CD4-positive, alpha-beta T cell treated with Interleukin-12 subunit alpha and Interleukin-12 subunit beta, for 1 hour (primary cell): Measurements from ENCODE around the gene KCTD11.

Source experiments
- DNase-seq: peaks from one replicate; pipeline ENCODE4 v3.0.0-alpha.2; 2020

The KCTD11 gene

DNA sequence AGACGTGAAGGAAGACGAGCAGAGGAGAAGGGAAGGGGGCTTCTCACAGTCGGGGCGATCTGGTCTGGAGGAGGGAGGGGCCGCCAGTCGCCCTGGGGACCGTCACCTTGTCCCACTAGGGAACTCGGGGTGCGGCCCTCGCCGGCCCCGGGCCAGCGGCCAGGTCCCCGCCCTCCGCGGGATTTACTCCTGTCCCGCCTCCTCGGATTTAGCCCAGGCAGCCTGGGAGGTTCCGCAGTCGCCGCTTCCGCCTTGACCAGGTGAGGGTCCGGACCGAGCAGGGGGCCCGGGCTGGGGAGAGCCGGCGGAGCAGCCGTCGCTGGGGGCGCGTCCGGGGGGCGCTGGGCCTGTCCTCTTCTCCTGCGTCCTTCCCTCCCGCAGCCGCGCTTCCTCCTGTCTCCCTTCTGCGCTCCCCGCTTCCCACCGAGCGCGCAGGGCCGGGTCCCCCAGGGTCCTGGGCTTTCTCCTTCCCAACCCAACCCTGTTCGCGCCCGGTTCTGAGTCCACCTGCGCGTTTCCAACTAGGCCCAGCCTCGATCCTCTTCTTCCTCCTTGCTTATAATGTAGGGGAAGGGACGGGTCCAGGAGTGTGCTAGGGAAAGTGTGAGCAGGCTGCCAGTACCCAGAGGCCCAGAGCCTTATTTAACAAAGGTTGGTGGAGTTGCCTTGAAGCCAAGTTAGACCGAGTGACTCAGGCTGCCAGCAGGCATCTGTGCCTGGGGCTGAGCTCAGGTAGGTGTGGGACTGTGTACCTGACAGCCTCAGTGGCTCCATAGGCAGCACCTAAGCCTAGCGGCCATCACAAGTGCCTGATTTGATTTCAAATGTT, 29.1 kb downstream of the KCTD11 start, which contains the start of gene TNK1:
TNK1 (plus strand) TSS at position 235 of the 829 bp plus-strand sequence. CDS start 1,838 bp downstream, outside the sequence.
- DNase-seq: no peak

DNA sequence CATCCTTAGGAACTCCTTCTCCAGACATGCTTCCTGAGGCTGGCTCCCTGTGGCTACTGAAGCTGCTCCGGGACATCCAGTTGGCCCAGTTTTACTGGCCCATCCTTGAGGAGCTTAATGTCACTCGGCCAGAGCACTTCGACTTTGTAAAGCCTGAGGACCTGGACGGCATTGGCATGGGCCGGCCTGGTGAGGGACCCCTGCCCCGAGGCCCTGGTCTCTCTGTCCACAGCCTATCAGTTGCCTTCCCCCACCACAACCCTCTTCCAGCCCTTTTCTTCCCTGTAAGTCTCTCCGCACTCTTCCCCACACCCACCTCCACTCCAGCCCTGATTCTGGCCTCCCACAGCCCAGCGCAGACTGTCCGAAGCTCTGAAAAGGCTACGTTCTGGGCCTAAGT, 30.9 kb downstream of the KCTD11 start:
- DNase-seq: no peak

DNA sequence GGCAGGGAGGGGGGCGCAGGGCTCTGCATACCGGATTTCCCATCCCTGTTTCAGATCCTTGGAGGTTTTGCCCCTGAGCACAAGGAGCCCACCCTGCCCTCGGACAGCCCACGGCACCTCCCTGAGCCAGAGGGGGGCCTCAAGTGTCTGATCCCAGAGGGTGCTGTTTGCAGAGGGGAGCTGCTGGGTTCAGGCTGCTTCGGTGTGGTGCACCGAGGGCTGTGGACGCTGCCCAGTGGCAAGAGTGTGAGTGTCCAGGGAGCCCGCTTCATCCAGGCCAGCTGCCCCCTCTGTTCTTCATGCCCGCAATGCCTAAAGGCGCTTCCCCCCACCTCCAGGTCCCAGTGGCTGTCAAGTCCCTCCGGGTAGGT, 31.4 kb downstream of the KCTD11 start:
- DNase-seq: no peak

DNA sequence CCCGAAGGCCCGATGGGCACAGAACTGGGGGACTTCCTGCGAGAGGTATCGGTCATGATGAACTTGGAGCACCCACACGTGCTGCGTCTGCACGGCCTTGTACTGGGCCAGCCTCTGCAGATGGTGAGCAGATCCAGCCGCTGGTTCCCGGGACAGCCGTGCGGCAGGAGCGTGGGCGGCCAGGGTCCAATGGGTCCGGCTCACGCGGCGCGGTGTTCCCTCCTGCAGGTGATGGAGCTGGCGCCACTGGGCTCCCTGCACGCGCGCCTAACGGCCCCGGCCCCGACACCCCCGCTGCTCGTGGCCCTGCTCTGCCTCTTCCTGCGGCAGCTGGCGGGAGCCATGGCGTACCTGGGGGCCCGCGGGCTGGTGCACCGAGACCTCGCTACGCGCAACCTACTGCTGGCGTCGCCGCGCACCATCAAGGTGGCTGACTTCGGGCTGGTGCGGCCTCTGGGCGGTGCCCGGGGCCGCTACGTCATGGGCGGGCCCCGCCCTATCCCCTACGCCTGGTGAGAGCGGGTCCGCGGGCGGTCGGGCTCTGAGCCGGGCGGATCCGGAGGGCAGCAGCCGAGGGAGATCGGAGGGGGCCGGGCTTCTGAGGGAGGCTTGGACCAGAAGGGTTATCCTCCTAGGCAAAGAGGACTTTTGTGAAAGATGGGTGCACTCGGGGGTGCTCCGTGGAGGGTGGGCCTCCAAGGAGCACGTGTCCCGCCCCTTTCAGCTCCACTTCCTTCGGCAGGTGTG, 32.0 kb downstream of the KCTD11 start:
- DNase-seq: peak; percentile 86

DNA sequence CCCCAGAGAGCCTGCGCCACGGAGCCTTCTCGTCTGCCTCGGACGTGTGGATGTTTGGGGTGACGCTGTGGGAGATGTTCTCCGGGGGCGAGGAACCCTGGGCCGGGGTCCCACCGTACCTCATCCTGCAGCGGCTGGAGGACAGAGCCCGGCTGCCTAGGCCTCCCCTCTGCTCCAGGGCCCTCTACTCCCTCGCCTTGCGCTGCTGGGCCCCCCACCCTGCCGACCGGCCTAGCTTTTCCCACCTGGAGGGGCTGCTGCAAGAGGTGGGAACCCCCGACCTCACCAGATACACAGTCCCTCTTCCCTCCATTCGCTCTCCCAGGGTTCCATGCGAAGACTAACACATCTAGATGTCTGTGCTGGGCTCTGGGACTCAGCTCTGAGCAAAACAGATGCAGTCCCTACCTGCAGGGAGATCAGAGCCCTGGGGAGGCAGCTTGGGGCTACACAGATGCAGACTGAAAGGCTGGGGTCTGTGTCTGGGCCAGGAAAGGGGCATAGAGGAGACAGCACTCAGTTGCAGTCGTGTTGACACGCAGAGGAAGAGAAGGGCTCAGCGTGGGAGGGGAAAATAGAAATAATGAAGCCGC, 32.6 kb downstream of the KCTD11 start:
- no peak for DNase-seq

GRCh38 chr17:7388856-7389255, 36.9 kb downstream of the KCTD11 start:
- DNase-seq: no peak

DNA sequence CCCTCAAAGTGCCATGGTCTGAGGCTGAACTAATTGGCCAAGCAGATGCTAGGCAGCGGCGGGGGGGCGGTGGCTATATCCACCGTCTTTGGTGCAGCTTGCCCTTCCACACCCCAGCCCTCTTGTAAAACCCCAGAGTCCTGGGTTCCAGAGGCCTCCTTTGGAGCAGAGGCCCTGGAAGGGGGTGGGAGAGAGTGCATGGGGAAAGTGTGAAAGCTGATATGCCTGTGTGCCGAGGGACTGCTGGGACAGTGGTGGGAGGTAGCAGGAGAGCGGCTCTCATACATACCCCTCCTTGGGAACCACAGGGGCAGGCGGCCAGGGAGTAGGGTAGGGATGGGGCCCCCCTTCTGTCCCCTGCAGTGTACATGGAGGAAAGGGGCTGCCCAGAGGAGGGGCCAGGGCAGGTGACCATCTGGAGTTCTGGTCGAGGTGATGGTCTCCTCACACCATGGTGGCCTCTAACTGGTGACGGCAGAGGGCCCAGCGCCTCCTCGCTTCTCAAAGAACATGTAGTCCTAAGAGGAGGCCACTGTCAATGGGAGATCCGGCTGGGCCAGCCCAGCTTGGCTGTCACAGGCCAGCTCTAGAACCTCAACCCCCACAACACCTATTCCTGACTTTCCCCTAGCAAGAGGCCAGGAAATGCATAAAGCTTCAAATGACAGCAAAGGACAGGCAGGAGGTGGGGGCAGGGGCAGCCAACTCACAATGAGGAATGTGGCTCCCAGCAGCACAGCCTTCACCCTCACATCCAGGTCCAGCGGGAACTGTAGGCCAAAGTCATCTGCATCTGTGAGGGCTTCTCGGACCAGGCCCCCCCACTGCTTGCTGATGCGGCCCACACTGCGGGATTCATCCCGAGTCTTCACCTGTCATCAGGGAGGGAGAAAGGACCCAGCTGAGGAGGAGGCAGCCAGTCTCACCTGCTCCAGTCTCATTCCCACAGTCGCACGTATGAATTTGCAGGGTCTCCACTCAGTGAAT, 38.3 kb downstream of the KCTD11 start:
- no peak for DNase-seq

DNA sequence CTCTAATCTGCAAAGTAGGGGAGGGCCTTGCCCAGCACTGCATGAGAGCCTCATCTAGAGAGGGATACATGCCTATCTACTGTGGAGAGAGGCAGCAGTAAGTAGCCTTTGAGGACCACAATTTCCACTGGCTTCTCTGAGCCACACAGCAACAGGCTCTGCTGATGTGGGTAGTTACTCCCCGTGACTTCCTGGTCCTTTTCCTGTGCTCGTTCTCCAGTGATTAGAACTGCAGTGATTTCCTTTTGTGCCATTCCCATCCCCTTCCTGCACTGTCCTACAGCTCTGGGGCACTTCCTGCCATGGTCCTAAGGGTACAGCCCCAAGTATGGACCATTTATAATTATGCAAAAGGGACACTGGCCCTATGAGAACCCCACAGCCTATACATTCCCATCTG, 39.3 kb downstream of the KCTD11 start:
- no peak for DNase-seq

GRCh38 chr17:7392696-7393612, 41.0 kb downstream of the KCTD11 start:
- no peak for DNase-seq

GRCh38 chr17:7393613-7394451, 41.9 kb downstream of the KCTD11 start:
- DNase-seq: peak; percentile 81

DNA sequence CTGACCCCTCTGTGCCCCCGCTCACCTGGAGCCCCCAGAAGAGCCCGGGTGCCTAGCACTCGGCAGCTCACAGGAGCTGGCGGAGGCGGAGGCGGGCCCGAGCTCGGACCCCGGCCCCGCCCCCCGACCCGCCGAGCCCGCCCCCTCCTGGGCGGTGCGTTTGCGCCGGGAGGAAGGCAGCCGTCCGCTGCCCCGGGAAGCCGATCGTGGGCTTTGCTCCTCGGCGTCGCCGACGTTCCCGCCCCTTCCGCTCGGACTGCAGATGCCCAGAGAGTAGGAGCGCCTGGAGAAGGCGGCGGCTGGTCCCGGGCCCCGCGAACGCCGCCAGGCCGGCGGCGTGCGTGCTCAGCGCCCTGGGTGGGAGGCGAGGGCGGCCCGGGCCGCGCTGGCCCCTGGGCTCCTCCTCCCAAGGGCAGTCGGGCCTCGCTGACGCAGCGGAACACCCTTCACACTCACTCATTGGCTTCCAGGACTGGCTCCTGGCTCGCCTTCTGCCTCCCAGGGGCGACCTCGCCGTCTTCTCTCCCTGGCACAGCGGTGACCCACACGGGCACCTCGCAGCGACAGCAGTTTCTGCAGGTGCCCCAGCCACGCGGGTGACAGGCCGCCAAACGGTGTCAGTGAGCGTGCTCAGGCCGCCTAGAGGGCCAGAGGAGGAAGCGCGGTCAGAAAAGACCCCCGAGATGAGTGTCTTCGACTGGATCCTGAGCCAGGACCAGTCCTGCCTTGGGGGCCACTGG, 42.7 kb downstream of the KCTD11 start, which contains the start of gene PLSCR3:
PLSCR3 (minus strand) TSS at position 74 of the 740 bp plus-strand sequence. CDS start 415 bp downstream, outside the sequence.
- peak; percentile 86 for DNase-seq

DNA sequence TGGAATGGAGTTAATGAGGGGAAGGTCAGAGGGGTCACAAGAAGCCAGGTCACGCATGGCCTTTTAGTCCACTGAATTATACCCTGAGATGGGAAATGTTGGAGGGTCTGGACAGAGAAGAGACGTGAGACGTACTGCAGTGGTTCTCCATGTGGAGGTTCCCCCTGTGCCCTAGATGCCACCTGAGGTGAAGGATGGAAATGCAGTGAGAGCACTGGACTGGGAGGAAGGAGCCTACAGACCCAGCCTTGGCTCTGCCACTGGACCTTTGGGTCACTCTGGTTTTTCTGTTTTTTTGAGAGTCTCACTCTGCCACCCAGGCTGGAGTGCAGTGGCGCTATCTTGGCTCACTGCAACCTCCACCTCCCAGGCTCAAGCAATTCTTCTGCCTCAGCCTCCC, 44.2 kb downstream of the KCTD11 start:
- DNase-seq: no peak

DNA sequence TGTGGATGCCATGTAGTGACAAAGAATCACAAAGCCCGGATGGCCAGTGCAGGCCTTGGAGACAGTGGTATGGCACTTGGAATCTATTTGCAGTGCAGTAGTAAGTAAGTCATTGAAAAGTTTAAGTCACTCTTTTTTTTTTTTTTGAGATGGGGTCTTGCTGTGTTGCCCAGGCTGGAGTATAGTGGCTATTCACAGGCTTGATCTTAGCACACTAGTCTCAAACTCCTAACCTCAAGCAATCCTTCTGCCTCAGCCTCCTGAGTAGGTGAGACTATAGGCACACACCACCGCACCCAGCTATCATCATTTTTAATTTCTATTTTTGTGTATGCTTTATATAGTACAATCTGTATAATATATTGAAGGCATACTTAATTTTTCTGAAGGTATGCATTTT, 46.6 kb downstream of the KCTD11 start:
- no peak for DNase-seq

GRCh38 chr17:7403043-7403726, 51.2 kb downstream of the KCTD11 start:
- peak; percentile 22 for DNase-seq

- DNase-seq: no peak
These were observed 51.7 kb downstream of the KCTD11 start for GRCh38 chr17:7403727-7403976.

DNA sequence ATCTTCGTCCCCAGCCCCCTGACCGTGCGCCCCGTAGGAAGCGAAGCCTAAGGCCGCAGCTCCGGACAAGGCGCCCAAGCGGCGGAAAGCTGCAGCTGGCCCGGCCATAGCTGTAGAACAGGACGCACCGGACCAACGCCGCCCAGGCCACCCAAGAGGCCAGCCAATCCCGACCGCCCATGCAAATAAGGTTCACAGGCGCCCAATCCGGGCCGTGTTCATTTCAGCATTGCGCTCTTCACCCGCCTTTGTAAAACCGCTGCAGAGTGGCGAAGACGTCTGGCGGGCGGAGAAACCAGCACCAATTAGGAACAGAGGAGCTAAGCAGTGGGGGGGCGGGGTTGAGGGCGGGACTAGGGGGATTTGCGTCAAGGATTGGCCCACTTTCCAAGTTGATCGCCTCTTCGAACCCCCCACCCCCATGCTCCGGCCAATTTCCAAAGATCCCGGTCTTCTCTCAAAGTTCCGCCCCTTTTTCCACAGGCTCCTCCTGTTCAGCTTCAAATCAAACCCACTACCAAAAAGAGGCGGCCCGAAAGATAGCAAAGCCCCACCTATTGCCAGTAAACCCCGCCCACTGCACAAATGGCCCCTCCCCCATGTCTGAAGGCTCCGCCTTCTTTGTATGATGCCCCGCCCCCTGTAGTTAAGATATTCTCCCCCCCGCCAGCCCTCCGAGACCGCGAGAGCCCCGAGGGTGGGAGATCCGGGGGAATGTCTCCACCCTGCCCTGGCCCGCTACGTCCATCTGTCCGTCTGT, 52.2 kb downstream of the KCTD11 start, which contains the start of gene TMEM256:
TMEM256 (minus strand) TSS at position 121 of the 760 bp plus-strand sequence; CDS start at position 108, 13 bp downstream.
- peak; percentile 97 for DNase-seq
